SK-MEL-5 (cell line): ENCODE measurements around the gene PLA2G12A. TPM values are rescaled to one million over a fixed set of nuclear protein-coding genes. Genes with fewer than 3 reads are reported as not detected.

ENCODE experiments used
- small RNA-seq, 2 experiments: library from RNA; depleted of rRNA; stranded (forward); fragments of <200 nt; gene quantifications; one replicate each; pipeline ENCODE3, GENCODE V24; 2014
- total RNA-seq: library from RNA; depleted of rRNA; stranded (reverse); fragments of >200 nt; shearing (Covaris generic); gene quantifications from 2 replicates; pipeline ENCODE4 v1.2.3, GENCODE V29; 2014; rRNA removed

PLA2G12A gene
- total RNA-seq, 1 experiment from 2014 or later: 5.7 TPM

Small RNAs within 50 kb of the gene (small RNA-seq; reads per million reads assigned to genes)
- 0 to 0.05 reads per million in 2 experiments for gene HIGD1AP14

Other genes with a start within 250 kb of the PLA2G12A start
- 0.75 and 3.7 TPM in 2 replicates for gene MCUB, start 169.8 kb downstream of the PLA2G12A start, total RNA-seq
- gene CASP6, start 26.6 kb downstream of the PLA2G12A start, total RNA-seq: 9.4 and 13.3 TPM in 2 replicates
- gene CFI, start 71.9 kb upstream of the PLA2G12A start, total RNA-seq: 0.26 and 0.69 TPM in 2 replicates
- 9.9 and 10.6 TPM in 2 replicates for gene GAR1, start 85.7 kb upstream of the PLA2G12A start, total RNA-seq
- gene RRH, start 97.9 kb upstream of the PLA2G12A start, total RNA-seq: not detected in 2 replicates
- gene LRIT3, start 118.0 kb upstream of the PLA2G12A start, total RNA-seq: not detected in 2 replicates
- 1.4 TPM in 2 replicates for gene EGF, start 182.8 kb upstream of the PLA2G12A start, total RNA-seq